Skeletal muscle tissue (tissue), 4 donors: Measurements from ENCODE around the gene TUBB1. TPM values are rescaled to one million over a fixed set of nuclear protein-coding genes. Genes with fewer than 3 reads are reported as not detected.

Experiments
- H3K27ac ChIP-seq: one replicate; pipeline ENCODE4 v1.7.0; 2013; ENCODE audit warnings: mild to moderate bottlenecking, low read depth, low read length, inconsistent platforms
- H3K27me3 ChIP-seq, 3 donors: one replicate each; pipeline ENCODE4 v1.7.0; 2013; ENCODE audit warnings: low read length in 3 of 3; ENCODE audit not compliant: control insufficient read depth in 3 of 3, insufficient read depth in 3 of 3
- H3K36me3 ChIP-seq, 3 donors: one replicate each; pipeline ENCODE4 v1.7.0; 2013; ENCODE audit warnings: low read length in 3 of 3; ENCODE audit not compliant: control insufficient read depth in 3 of 3, insufficient read depth in 3 of 3
- H3K4me1 ChIP-seq, 3 donors: one replicate each; pipeline ENCODE4 v1.7.0; 2013; ENCODE audit warnings: low read length in 3 of 3, mild to moderate bottlenecking in 3 of 3; ENCODE audit not compliant: control insufficient read depth in 3 of 3, insufficient read depth in 3 of 3
- H3K4me3 ChIP-seq, 3 donors: one replicate each; pipeline ENCODE4 v1.7.0; 2013; ENCODE audit warnings: low read length in 3 of 3
- H3K9ac ChIP-seq, 3 donors: one replicate each; pipeline ENCODE4 v1.7.0; 2013; ENCODE audit warnings: low read length in 3 of 3, mild to moderate bottlenecking in 3 of 3, moderate library complexity in 2 of 3, low read depth in 1 of 3
- H3K9me3 ChIP-seq, 3 donors: one replicate each; pipeline ENCODE4 v1.7.0; 2013; ENCODE audit warnings: low read length in 3 of 3; ENCODE audit not compliant: control insufficient read depth in 3 of 3
- total RNA-seq: library from RNA; depleted of rRNA; stranded (reverse); fragments of >200 nt; gene quantifications from one replicate; pipeline ENCODE4 v1.2.3, GENCODE V29; 2014
- donor health status: Osteomylitis.

Gene TUBB1
- total RNA-seq, 1 donor from 2014 or later, result 1.0 TPM

GRCh38 chr20:59044796-59045195 is 25.6 kb downstream of the TUBB1 start:
- no peak overlapping the region for H3K27ac ChIP-seq
- H3K4me1 ChIP-seq, result peaks cover 15 to 26% (median 19%) of the 10 kb centered on the region in 3 donors
- no peaks in the 10 kb centered on the region for H3K27me3 ChIP-seq
- no peaks in the 10 kb centered on the region for H3K9me3 ChIP-seq
- H3K9ac ChIP-seq, result no peak overlapping the region
- peaks cover 0 to 2% (median 0%) of the 10 kb centered on the region in 3 donors for H3K36me3 ChIP-seq
- no peak overlapping the region for H3K4me3 ChIP-seq

- Histone ChIP-seq H3K36me3 (no peaks in the 10 kb centered on the region), H3K9ac (no peak overlapping the region), H3K4me3 (no peak overlapping the region), H3K27me3 (no peaks in the 10 kb centered on the region), H3K4me1 (peaks cover 10 to 12% (median 10%) of the 10 kb centered on the region in 3 donors), H3K27ac (no peak overlapping the region), H3K9me3 (no peaks in the 10 kb centered on the region)
These were observed 27.6 kb downstream of the TUBB1 start for GRCh38 chr20:59046862-59047261.

- Histone ChIP-seq H3K4me1 (peaks cover 3 to 7% (median 6%) of the 10 kb centered on the region in 3 donors), H3K4me3 (no peak overlapping the region), H3K9ac (no peak overlapping the region), H3K36me3 (no peaks in the 10 kb centered on the region), H3K9me3 (no peaks in the 10 kb centered on the region), H3K27me3 (no peaks in the 10 kb centered on the region), H3K27ac (no peak overlapping the region)
These were observed 28.9 kb downstream of the TUBB1 start for GRCh38 chr20:59047938-59048680.

- Histone ChIP-seq H3K4me3 (no peak overlapping the region), H3K27me3 (no peaks in the 10 kb centered on the region), H3K9me3 (no peaks in the 10 kb centered on the region), H3K36me3 (no peaks in the 10 kb centered on the region), H3K9ac (no peak overlapping the region), H3K4me1 (peaks cover 0 to 1% (median under 1%) of the 10 kb centered on the region in 3 donors), H3K27ac (no peak overlapping the region)
These were observed 29.4 kb downstream of the TUBB1 start for GRCh38 chr20:59048681-59049030.

GRCh38 chr20:59050437-59050836 is 31.2 kb downstream of the TUBB1 start:
- Histone ChIP-seq H3K4me3 (no peak overlapping the region), H3K27me3 (no peaks in the 10 kb centered on the region), H3K27ac (no peak overlapping the region), H3K4me1 (no peaks in the 10 kb centered on the region), H3K9ac (no peak overlapping the region), H3K36me3 (no peaks in the 10 kb centered on the region), H3K9me3 (no peaks in the 10 kb centered on the region)

- no peak overlapping the region for H3K9ac ChIP-seq
- no peak overlapping the region for H3K27ac ChIP-seq
- H3K36me3 ChIP-seq, result no peaks in the 10 kb centered on the region
- no peaks in the 10 kb centered on the region for H3K4me1 ChIP-seq
- H3K9me3 ChIP-seq, result no peaks in the 10 kb centered on the region
- no peaks in the 10 kb centered on the region for H3K27me3 ChIP-seq
- no peak overlapping the region for H3K4me3 ChIP-seq
These were observed 32.5 kb downstream of the TUBB1 start for GRCh38 chr20:59051666-59052185.

- no peak overlapping the region for H3K9ac ChIP-seq
- no peaks in the 10 kb centered on the region for H3K9me3 ChIP-seq
- no peaks in the 10 kb centered on the region for H3K36me3 ChIP-seq
- no peak overlapping the region for H3K27ac ChIP-seq
- no peaks in the 10 kb centered on the region for H3K27me3 ChIP-seq
- no peak overlapping the region for H3K4me3 ChIP-seq
- H3K4me1 ChIP-seq, result no peaks in the 10 kb centered on the region
These were observed 36.1 kb downstream of the TUBB1 start for GRCh38 chr20:59055302-59055701.

- no peak overlapping the region for H3K27ac ChIP-seq
- H3K36me3 ChIP-seq, result no peaks in the 10 kb centered on the region
- H3K4me3 ChIP-seq, result no peak overlapping the region
- H3K4me1 ChIP-seq, result no peaks in the 10 kb centered on the region
- H3K27me3 ChIP-seq, result no peaks in the 10 kb centered on the region
- H3K9me3 ChIP-seq, result no peaks in the 10 kb centered on the region
- H3K9ac ChIP-seq, result no peak overlapping the region
These were observed 42.9 kb downstream of the TUBB1 start for GRCh38 chr20:59062081-59062480.

GRCh38 chr20:59063358-59064213 is 44.4 kb downstream of the TUBB1 start:
- H3K9me3 ChIP-seq, result no peaks in the 10 kb centered on the region
- no peaks in the 10 kb centered on the region for H3K36me3 ChIP-seq
- no peak overlapping the region for H3K27ac ChIP-seq
- no peak overlapping the region for H3K4me3 ChIP-seq
- no peaks in the 10 kb centered on the region for H3K27me3 ChIP-seq
- peak overlapping the region in 1 of 3 donors; percentile 42 for H3K9ac ChIP-seq
- H3K4me1 ChIP-seq, result no peaks in the 10 kb centered on the region

- H3K36me3 ChIP-seq, result no peaks in the 10 kb centered on the region
- H3K4me1 ChIP-seq, result no peaks in the 10 kb centered on the region
- no peaks in the 10 kb centered on the region for H3K9me3 ChIP-seq
- no peaks in the 10 kb centered on the region for H3K27me3 ChIP-seq
- H3K4me3 ChIP-seq, result no peak overlapping the region
- no peak overlapping the region for H3K27ac ChIP-seq
- no peak overlapping the region for H3K9ac ChIP-seq
These were observed 45.0 kb downstream of the TUBB1 start for GRCh38 chr20:59064214-59064722.
